Measurements from ENCODE around the gene UBE2Q1.

Gene UBE2Q1

DNA sequence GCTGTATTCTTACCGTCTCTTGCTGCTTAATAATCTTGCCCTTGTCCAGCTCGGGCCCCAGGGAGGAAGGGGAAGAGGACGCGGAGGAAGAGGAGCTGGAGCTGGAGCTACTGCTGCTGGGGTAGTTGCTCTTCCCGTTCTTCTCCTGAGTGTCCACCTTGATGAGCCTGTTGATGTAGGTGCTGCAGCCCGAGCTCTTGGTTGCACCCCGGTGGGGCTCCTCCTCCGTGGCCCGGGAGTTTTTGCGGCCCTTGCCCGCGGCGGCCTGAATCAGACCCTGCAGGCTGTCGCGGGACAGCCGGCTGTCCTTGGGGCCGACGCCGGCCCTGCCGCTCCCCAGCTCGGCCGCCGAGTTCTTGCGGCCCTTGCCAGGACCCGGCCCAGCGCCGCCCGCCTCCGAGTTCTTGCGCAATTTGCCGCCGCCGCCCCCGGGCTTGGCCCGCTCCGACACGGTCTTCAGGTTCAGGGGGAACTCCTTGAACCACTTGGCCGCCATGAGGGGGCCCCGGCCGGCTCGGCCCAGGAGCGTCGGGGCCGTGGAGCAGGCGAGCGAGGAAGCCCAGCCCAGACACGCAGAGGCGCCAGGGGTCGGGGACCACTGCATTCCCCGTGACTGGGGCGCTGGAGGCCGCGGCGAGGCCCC, 56.9 kb downstream of the UBE2Q1 start:
- DNase-seq: no peak

DNA sequence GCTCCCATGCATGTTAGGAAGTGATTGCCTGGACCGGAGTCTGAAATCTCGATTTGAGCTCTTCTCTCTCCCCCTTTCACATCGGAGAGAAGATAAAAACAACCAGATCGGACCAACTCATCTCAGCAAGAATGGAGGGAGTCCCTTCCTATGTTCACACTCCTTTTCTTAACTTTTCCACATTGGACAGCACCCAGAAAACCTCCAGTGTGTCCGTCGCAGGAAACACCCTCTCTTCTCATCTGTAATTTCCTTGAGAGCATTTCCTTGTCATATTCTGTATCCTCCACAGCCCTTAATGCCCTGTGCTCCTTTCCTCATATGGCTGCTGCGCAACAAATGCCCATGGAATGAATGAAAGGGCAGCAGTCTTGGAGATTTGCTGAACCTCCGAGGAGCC, 57.9 kb downstream of the UBE2Q1 start:
- no peak for DNase-seq

DNA sequence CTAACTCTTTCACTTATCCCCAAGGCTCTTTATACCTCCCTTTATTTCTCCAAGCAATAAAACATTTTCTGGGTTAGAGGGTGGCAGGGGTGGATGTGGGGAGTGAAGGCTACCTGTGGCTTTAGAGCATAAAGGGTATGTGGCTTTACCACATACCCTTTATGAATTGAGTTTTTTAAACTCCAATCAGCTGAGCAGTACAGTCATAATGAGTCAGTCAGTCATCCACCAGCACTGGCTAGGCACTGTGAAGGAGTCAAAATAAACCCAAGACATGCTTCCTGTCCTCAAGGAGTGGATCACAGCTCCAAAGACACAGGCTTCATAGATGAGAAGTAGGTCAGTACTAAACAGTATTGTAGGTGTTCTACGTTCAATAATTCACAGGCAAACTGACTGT, 59.0 kb downstream of the UBE2Q1 start:
- no peak for DNase-seq

Measured in bone marrow (tissue), 2 donors.